ENCODE measurements around the gene SEMA3C.

DNA sequence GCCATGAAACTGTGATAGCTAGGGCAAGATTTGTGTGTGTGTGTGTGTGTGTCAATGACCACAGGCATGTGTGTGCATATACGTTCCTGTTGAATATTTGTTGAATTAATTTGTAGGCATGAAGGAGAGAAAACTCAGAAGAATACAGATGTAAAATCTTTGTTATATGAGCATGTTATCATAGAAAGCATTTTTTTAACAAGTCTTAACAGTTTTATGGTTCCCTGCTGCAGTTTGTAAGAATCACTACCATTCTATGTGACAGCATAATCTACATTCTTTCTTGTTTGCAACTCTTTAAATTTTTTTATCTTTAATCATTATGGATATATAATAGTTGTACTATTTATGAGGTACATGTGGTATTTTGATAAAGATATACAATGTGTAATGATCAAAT, 150.1 kb downstream of the SEMA3C start:
- TF ChIP-seq, protein P1, sequence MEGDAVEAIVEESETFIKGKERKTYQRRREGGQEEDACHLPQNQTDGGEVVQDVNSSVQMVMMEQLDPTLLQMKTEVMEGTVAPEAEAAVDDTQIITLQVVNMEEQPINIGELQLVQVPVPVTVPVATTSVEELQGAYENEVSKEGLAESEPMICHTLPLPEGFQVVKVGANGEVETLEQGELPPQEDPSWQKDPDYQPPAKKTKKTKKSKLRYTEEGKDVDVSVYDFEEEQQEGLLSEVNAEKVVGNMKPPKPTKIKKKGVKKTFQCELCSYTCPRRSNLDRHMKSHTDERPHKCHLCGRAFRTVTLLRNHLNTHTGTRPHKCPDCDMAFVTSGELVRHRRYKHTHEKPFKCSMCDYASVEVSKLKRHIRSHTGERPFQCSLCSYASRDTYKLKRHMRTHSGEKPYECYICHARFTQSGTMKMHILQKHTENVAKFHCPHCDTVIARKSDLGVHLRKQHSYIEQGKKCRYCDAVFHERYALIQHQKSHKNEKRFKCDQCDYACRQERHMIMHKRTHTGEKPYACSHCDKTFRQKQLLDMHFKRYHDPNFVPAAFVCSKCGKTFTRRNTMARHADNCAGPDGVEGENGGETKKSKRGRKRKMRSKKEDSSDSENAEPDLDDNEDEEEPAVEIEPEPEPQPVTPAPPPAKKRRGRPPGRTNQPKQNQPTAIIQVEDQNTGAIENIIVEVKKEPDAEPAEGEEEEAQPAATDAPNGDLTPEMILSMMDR (IDR thresholded peaks at IDR 0.05; ENCODE audit: insufficient read depth, low read length), result no peak
- TF ChIP-seq GABPA (IDR thresholded peaks at IDR 0.05; ENCODE audit: low read depth) (no peak), POLR2AphosphoS5 (IDR thresholded peaks at IDR 0.05; ENCODE audit: low read depth) (no peak)
